Measurements from ENCODE around the gene ABHD12. TPM values are rescaled to one million over a fixed set of nuclear protein-coding genes. Genes with fewer than 3 reads are reported as not detected.

ABHD12 gene
- total RNA-seq, 4 donors from 2014 or later, result 11.9 to 18.4 (median 13.8) TPM

DNA sequence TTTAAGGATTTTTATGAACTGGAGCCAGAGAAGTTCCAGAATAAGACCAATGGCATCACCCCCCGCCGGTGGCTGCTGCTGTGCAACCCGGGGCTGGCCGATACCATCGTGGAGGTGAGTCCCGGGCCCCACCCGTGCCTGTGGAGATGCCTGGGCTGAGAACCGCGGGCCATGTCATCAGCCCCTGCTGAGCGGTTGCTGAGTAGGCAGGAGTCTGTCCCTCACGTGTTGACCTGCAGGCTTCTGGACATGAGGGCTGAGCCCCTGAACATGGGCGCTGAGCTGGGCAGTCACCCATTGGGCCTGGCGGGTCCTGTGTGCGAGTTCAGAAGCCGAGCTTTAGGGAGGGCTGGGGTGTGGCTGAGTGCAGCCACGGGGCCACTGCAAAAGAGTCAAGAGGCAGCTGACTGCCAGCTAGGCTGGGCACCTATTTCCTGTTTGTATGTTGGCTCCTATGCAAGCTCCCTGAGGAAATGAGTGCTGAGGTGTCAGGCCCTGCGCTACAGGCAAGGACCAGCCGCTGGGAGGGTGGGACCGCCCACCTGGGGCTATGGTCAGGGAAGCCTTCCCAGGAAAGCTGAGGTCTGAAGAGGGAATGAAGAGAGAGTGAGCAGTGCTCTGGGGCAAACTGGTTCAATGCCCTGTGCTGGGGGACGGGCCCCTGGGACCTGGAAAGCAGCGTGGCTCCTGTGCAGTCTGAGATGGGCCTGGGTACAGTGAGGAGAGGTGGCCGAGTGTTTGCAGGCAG lies 108.4 kb downstream of the ABHD12 start:
- Histone ChIP-seq H3K27ac (no peak overlapping the region), H3K36me3 (peaks cover 0 to 63% of the 10 kb centered on the region in 2 donors)

GRCh38 chr20:25281541-25281991 lies 109.1 kb downstream of the ABHD12 start:
- in situ Hi-C loops (cut with MboI; ENCODE audit: low sequenced_read_pairs in 4 of 4), result loop anchor here in 1 of 4 donors (25.0 kb wide), 2 partner anchors 94 to 294 kb away; partner anchors contain the start of genes APMAP and ENTPD6
- Histone ChIP-seq H3K9me3 (no peaks in the 10 kb centered on the region), H3K4me3 (no peak overlapping the region), H3K27me3 (no peaks in the 10 kb centered on the region), H3K36me3 (peaks cover 0 to 59% of the 10 kb centered on the region in 2 donors), H3K4me1 (peaks cover 0 to 9% of the 10 kb centered on the region in 2 donors), H3K27ac (no peak overlapping the region)
- intact Hi-C loops (cut with DNase I; ENCODE audit: low total_unique reads), result no loop called here
- TF ChIP-seq POLR2A (IDR thresholded peaks at IDR 0.05), result no peak
- TF ChIP-seq, protein P1, sequence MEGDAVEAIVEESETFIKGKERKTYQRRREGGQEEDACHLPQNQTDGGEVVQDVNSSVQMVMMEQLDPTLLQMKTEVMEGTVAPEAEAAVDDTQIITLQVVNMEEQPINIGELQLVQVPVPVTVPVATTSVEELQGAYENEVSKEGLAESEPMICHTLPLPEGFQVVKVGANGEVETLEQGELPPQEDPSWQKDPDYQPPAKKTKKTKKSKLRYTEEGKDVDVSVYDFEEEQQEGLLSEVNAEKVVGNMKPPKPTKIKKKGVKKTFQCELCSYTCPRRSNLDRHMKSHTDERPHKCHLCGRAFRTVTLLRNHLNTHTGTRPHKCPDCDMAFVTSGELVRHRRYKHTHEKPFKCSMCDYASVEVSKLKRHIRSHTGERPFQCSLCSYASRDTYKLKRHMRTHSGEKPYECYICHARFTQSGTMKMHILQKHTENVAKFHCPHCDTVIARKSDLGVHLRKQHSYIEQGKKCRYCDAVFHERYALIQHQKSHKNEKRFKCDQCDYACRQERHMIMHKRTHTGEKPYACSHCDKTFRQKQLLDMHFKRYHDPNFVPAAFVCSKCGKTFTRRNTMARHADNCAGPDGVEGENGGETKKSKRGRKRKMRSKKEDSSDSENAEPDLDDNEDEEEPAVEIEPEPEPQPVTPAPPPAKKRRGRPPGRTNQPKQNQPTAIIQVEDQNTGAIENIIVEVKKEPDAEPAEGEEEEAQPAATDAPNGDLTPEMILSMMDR (IDR thresholded peaks at IDR 0.05 in 4 of 5, conservative IDR thresholded peaks at IDR 0.05 in 1 of 5), result no peak
- peak in 1 of 2 donors; percentile 64 for DNase-seq
- peak in 1 of 2 donors; percentile 56 for ATAC-seq

More for the DNA sequence above, 108.4 kb downstream of the ABHD12 start:
- no peak for ATAC-seq
- TF ChIP-seq, protein P1 (IDR thresholded peaks at IDR 0.05 in 4 of 5, conservative IDR thresholded peaks at IDR 0.05 in 1 of 5), result no peak
- no peak for TF ChIP-seq POLR2A (IDR thresholded peaks at IDR 0.05)
- H3K27me3 ChIP-seq, result no peaks in the 10 kb centered on the region
- DNase-seq, result peak in 1 of 2 donors; percentile 13
- H3K4me3 ChIP-seq, result no peak overlapping the region
- intact Hi-C loops (cut with DNase I; ENCODE audit: low total_unique reads), result no loop called here
- peaks cover 0 to 7% of the 10 kb centered on the region in 2 donors for H3K4me1 ChIP-seq
- in situ Hi-C loops (cut with MboI; ENCODE audit: low sequenced_read_pairs in 4 of 4), result loop anchor here in 1 of 4 donors (25.0 kb wide), 2 partner anchors 95 to 295 kb away; partner anchors contain the start of genes APMAP and ENTPD6
- H3K9me3 ChIP-seq, result no peaks in the 10 kb centered on the region

DNA sequence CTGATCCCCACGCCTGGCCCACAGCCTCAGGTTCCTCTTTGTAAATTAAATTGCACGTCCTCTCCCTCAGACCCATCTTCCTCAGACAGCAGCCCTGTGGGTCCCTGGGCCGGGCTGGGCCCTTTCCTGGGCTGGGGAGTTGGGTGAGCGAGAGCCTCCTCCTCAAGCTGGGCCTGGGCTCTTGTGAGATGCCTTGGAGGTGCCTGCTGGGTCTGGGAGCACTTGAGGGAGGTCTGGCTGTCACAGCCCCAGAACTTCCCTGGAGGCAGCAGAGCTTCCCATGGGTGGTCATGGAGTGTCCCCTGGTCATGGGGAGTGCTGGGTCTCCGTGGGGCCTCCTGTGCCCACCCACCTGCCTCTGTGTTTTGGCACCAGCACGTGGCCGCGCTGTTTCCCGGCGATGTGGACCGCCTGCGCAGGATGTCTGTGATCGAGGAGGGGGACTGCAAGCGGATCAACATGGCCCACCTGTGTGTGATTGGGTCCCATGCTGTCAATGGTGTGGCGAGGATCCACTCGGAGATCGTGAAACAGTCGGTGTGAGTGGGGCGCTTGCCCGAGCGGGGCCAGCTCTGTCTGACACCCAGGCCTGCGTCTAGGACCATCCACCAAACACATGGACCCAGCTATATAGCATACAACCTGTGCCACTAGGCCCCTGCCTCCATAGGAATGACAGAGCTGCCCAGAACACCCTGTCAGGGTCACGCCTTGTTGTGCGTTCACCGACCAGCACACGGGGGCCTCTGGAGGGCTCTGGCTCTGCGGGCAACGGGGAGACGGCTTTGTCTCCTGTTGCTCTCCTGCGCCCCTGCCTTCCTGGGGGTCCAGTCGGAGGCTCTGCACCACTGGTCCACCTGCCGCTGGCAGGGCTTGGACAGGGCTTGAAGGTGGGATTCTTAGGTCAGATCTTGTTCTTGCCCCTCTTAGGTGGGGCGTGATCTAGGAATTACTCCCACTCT lies 109.8 kb downstream of the ABHD12 start:
- peak; percentile 1 to 9 for DNase-seq
- peaks cover 0 to 54% of the 10 kb centered on the region in 2 donors for H3K36me3 ChIP-seq
- no peak for ATAC-seq
- no peak overlapping the region for H3K4me3 ChIP-seq
- no peaks in the 10 kb centered on the region for H3K27me3 ChIP-seq
- no peak overlapping the region for H3K27ac ChIP-seq
- in situ Hi-C loops (cut with MboI; ENCODE audit: low sequenced_read_pairs in 4 of 4), result loop anchor here in 1 of 4 donors (25.0 kb wide), 2 partner anchors 94 to 294 kb away; partner anchors contain the start of genes APMAP and ENTPD6
- intact Hi-C loops (cut with DNase I; ENCODE audit: low total_unique reads), result no loop called here
- TF ChIP-seq POLR2A (IDR thresholded peaks at IDR 0.05), result no peak
- TF ChIP-seq, protein P1 (IDR thresholded peaks at IDR 0.05 in 4 of 5, conservative IDR thresholded peaks at IDR 0.05 in 1 of 5), result no peak
- H3K9me3 ChIP-seq, result no peaks in the 10 kb centered on the region
- H3K4me1 ChIP-seq, result peaks cover 0 to 9% of the 10 kb centered on the region in 2 donors

- no peak for ATAC-seq
- intact Hi-C loops (cut with DNase I; ENCODE audit: low total_unique reads) (no loop called here), in situ Hi-C loops (cut with MboI; ENCODE audit: low sequenced_read_pairs in 4 of 4) (loop anchor here in 1 of 4 donors (25.0 kb wide), 2 partner anchors 93 to 293 kb away; partner anchors contain the start of genes APMAP and ENTPD6)
- H3K36me3 ChIP-seq, result peaks cover 0 to 46% of the 10 kb centered on the region in 2 donors
- peaks cover 0 to 15% of the 10 kb centered on the region in 2 donors for H3K4me1 ChIP-seq
- H3K9me3 ChIP-seq, result no peaks in the 10 kb centered on the region
- peak in 1 of 2 donors; percentile 12 for DNase-seq
- H3K27ac ChIP-seq, result no peak overlapping the region
- no peaks in the 10 kb centered on the region for H3K27me3 ChIP-seq
- H3K4me3 ChIP-seq, result no peak overlapping the region
- TF ChIP-seq POLR2A (IDR thresholded peaks at IDR 0.05), result no peak
- TF ChIP-seq, protein P1 (IDR thresholded peaks at IDR 0.05 in 4 of 5, conservative IDR thresholded peaks at IDR 0.05 in 1 of 5), result no peak
Observed at GRCh38 chr20:25280051-25280573, 110.5 kb downstream of the ABHD12 start.
